HG03457 (cell line): ENCODE data around the gene CABLES2.

Experiments used
- ATAC-seq: cut with Tn5 transposase; IDR thresholded peaks from one replicate; pipeline ENCODE4 v1.9.1; 2021; ENCODE audit warnings: moderate number of reproducible peaks; ENCODE audit not compliant: unreplicated experiment

CABLES2 gene

DNA sequence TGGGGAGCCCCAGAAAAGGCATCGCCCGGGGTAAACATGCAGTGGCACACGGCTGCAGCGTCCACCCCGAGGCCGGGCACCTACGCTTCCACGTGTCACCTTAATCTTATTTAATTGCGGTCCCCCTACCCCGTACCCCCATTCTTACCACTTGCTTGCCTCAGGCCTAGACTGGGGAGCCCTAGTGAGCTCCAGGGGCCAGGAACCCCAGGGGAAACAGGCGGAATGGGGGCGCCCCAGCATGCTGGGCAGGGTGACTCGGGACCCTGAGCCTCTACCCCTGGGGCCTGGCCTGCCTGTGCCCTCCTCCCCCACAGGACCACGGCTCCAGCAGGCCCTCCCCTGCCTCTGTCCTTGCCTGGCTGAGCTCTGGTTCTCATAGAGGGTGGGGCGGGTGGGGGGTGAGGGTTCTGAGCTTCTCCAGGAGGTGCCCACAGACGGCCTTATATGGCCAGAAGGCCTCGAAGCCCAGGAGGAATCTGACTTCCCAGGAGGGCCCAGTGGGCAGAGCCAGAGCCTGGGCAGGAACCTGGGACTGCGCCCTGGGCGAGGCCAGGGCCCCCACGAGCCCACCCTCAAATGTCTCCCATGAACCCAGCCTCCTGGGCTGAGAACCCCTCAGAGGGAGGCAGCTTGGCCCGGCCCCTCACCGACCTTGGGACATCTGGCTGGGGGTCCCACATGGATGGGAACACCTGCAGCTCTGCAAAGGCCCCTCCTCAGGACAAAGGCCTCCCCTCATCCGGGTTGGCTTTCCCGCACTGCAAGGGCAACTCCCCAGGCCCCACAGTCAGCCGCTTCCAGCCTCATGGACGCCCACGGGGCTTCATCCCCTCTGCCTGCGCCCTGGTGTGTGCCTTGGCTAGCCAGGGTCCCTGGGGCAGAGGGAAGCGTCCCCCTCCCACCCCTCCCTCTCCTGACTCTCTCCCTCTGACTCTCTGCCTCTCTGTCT, 34.8 kb downstream of the CABLES2 start:
- no peak for ATAC-seq

DNA sequence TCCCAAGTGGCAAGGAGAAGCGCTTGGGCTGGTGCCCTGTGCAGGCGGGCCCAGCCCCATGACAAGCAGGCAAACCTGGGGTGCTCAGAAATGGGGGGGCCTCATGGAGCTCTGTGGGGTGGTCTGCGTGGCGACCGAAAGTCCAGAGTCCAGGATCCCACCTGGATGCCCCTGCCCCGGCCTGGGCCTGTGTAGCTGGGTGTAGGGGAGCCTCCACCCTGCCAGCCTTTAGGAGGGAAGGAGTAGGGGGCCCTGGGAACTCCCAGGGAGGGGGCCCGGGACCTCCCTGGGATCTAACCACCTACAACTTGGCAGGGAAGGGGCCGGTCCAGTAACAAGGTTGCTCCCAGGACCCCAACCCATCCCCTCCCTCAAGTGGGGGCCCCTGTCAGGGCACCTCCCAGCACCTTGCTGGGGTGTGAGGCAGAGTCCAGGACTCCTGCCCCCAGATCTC, 35.5 kb downstream of the CABLES2 start:
- ATAC-seq: no peak

DNA sequence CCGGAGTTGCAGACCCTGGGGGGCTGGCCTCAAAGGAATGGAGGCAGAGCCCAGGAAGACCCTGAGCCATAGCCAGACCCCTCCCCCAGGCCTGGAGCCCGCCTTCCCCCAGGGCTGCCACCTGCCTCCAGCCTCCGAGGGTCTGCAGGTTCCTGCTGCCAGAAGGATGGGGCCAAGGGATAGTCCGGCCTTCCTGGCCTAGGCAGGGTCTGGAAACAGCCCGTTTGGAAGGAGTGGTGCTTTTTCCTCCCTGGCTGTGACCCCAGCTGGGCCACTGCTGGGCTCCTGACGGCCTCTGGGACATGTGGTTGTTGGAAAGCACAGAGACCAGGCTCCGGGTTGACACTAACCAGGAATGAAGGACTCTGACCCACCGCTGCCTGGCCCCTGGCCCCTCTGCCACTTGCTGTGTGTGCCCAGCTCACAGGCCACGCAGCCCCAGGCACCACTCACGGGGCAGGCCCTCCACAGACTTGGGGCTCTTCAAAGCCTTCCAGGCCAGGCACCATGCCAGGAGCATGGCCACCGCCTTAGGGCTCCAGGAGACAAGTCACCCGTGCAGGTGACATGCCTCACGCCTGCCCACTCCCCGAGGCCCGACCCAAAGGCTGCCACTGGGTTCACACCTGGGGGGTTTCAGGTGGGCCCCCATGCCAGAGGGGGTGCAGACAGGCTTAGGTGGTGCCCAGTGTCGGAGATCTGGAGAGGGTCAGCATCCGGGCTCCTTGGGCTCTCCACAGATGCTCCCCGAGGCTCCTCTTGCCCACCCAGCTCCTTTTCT, 36.1 kb downstream of the CABLES2 start:
- no peak for ATAC-seq

DNA sequence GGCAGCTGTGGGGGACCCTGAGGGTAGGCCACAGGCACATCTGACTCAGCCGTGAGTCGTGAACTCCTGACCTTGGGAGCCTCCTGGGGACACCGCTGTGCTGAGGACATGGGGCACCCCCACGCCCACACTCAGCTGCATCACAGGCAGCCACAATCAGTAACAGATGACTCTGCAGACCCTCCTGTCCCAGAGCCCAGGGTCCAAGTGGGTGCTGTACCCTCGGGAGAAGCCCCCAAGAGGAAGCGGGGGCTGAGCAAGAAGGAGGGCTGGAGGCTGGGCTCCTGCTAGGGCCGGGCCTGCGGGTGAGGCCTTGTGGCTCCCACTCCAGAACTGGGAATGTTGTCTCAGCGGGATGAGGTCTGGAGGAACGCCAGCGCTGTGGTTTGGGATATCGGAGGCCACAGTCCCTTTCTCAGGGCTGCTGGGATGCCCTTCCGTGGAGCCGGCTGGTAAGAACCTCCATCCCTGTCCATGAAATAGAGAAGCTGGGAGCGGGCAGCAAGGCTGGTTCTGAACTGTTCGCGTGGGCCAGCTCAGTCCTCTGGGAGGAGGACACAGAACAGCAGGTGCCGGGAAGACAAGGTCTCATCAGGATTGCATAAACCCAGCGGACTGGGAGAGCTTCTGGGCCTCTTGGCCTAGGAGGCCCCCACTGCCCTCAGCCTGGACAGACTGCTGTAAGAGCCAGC, 36.8 kb downstream of the CABLES2 start:
- no peak for ATAC-seq

DNA sequence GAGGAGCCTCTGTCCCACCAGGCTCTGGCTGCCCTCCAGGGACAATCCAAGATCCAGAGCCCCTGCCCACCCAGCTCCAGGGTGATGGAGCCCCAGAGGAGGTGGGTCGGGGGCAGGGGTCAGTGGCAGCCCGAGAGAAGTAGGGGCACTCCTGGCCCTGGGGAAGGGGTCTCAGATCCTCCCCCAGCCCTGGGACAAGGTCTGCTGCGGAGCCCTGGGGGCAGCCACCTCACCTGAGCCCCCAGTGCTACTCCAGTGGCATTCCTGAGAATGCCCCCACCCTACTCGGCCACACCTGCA, 37.3 kb downstream of the CABLES2 start:
- ATAC-seq: no peak

DNA sequence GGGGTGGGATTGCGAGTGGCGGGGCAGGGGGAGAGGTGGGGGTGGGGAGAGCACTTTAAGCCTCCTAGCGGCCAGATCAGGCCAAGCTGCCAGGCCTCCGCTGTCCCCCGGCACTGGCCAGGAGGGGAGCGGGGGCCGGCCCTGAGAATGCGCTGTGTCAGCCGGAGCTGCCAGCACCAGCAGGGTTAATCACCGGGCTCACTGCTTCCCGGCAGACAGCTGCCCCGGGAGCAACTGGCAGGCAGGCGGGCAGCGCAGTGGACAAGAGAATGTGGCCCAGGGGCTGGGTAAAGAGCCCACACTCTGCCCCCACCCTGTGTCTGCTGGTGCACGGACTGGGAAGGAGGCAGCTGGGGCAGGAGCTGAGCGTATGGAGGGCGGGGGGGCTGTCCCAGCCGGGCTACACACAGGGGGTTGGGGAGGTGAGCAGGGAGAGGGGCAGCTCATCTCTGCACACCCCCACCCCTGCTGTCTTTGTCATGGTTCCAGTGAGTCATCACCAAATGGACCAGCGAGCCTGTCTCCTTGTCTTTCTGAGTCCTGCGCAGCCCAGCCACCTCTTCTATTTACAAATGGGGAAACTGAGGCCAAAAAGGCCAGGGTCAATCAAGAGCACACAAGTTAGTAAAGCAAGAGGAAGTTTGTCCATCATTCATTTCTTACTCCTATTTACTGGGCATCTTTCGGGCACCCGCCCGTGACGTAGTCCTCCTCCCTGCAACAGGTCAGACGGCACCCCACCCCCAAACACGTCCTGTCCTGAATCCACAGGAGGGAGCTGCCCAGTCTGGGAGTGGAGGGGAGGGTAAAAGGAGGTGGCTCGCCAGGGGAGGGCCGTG, 37.9 kb downstream of the CABLES2 start:
- ATAC-seq: no peak

DNA sequence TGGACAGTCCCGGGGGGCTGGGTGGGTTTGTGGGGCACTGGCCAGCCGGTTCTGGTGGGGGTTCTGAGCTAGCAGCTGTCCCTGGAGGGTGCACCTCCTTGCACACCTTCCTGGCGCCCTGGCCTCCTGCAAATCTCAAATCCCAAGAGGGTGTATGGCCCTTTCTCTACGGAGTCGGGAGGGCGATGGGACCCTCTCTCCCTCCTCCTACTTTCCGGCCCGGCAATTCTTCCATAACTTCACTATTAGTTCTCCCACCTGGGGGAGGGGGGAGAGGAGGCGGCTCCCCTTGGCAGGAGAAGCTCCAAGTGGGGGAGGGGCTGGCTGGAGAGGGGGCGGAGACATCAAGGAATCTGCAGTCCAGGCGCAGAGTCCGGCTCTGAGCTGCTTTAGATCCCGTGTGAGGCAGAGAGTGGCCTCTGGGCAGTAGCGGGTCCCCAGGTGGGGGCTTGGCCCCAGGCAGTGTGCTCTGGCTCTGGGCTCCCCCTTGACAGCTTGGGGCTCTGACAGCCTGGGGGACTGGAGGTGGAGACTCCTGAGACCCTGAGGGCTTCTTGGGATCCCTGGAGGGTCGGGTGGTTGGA, 38.6 kb downstream of the CABLES2 start:
- ATAC-seq: no peak

DNA sequence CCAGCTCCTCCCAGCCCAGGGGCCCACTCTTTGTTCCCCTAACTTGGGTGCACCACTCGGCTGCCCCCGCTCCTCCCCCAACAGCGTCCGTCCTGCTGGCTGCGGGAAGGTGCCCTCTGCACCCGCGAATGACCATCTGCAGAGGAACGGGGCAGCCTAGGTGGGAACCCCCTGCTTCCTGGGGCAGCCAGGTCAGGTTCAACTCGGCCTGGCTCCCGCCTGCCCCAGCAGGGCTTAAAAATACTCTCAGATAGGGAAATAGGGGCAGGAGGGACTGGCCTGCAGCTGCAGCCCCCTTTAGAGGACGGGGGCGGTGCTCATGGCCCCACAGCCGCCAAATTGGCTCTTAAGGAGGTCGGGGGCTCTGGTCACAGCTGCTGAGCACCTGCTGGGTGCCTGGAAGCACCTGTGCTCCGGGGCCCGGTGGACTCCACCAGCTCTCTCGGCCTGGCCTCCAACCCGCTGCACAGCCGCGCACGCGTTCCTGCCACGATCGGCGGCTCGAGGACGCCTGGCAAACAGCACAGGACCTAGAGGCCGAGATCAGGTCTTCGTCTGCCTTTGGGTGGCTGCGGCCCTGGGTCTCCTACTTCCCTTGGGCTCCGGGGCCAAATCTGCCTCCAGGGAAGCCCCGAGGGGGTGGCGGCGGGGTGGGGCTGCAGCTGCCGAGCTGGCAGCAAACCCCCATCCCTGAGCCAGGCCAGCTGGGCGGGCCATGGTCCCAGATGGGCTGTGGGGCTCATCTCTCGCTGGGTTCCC, 39.3 kb downstream of the CABLES2 start:
- no peak for ATAC-seq

DNA sequence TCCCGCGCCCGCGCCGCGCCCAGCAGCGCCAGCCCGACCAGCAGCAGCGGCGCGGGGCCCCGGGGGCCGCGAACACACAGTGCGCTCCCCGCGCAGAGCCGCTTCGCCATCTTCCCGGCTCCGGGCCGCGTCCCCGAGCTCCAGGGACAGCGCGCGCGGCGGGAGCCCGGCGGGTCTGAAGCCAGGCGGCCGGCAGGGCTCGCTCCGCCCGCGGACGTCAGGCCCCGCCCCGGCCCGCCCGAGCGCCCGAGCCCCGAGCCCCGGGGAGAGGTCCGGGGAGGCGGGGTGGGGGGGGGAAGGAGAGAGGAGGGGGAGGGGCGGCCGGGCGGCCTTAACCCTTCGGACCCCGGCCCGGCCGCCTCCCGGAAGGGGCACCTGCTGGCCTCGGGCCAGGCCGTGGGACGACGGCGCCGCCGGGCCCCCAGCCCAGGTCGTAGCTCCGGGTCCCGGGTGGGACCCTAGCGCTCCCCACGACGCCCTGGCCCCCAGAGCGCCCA, 39.9 kb downstream of the CABLES2 start, which contains the start of gene LAMA5:
Gene LAMA5, minus strand, starts transcription at position 177 of the 497 bp plus-strand sequence. Its CDS starts 67 bp downstream, at position 110.
- ATAC-seq: no peak

DNA sequence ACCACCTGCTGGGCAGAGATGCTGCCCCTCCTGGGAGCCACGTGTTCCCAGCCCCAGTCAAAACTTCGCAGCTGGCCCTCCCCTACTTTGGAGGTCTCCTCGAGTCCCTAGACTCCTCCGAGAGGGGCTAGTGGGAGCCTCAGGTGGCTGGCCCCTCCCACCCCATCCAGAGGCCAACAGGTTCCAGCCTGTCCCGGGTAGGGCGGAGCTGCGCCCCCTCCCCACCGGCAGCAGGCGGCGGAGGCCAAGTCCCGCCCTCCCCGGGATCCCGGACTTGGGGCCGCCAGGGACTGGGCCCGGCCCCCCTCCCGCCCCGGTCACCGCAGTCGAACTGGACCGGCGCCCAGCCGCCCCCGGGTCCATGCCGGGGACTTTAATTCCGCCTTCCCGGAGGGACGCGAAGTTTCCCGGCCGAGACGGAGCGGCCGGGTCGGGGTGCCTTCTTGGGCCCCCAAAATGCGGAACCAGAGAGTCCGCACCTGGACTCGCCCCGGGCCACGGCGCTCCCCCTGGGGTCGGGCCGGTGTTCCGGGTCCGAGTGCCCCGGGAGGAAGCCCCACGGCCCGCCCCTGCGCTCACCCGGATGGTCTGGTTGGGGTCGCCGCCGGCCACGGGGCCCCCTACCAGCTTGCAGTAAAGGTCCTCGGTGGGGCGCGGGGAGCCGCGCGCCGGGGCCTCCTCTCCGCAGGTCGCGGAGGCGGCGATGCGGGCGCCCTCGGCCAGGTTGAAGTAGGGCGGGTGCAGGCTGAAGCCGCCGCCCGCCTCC, 40.5 kb downstream of the CABLES2 start:
- ATAC-seq: no peak

DNA sequence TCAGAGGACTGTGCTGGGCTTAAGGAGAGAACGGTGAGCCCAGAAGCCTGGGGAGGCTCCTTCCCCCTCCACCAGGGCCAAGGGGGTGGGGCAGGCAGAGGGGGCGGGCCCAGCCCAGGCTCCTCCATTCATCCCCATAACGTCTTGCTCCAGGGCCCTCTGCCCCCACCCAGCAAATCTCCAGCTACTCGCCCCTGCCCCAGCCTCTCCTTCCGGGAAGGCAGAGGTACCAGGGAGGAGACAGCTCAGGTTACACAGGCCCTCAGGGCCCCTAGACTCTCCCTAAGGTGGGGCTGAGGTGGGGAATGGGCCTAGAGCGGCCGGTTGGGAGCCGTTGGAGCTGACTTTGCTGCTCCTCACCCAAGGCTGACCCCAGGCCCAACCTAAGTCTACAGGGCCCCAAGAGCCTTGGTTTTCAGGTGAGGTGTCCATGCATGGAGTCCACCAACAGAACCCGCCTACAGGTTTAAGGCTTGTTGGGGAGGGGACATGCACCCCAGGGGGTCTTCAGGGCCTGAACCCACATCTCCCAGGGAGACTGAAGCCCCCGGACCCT, 41.2 kb downstream of the CABLES2 start:
- no peak for ATAC-seq

DNA sequence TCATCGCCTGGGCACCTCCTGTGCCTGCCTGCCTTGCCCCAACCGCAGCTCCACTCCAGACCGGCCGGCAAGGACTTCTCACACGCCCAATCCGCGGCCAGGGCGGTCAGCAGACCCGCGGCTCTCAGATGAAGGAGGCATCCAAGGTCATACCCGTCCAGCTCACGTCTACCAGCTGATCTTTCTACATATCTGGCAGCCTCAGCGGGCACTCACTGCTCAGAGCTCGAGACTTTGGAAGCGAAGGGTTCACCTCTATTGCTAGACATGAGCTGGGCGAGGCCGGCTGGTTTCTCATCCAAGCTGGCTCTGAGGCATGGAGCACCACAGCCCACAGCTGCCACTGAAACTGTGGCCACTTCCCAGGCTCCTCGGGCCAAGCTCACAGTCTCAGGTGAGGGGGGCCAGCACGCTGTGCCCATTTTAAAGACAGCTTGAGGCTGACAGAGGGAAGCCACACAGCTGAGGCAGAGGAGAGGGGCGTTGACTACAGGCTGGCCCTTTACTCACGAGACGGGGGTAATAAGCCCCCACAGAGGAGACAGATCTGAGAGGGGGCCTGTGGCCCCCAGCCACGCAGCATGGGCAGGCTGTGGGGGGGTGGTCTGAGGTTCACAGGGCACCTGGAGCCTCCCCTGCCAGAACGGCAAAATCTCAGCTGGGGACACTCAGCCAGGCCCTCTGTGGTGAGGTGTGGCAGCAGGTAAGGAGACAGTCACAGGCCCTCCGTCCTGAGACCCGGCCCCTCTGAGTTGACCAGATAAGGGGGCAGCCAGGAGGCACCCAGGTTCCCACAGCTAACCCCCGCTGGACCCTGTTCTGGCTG, 42.0 kb downstream of the CABLES2 start:
- no peak for ATAC-seq

DNA sequence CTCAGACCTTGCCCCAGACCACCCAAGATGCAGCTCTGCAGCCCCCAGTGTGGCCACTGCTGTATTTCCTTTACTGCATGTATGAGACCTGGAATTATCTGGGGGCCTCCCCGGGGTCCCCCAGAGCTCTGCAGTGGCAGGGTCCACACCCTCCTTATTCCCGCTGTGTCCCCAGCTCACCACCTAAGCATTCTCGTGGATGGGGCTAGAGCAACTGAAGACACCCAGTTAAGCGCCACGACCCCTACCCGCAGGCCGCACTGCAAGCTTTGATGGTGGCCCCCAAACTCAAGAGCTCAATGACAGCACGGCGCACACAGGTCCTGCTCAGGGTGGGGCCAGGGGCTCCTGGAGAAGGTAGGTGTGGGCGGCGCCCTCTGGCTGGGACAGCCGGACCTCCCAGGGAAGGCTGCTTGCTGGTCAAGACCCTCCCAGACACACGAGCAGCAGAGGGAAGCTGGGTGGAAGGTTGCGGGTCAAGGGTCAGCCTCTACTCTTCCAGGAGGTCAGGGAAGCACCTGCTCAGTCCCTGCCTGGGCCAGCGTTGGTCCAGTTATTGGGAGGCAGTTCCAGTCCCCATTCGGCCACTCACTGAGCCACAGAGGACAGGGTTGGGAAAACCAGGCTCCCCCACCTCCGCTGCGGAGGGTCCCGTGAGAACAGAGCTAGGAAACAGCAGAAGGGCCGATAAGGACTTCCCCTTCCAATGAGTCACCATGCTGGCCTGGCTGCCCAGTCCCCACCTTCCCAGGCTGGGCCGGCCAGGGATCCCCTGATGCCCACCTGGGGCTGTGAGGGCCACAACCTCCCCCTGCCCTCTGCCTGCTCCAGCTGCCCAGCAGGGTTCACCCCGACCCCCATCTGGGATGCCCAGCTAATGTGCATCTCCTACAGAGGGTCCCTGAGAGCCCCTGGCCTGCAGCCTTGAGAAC, 42.9 kb downstream of the CABLES2 start:
- ATAC-seq: no peak

DNA sequence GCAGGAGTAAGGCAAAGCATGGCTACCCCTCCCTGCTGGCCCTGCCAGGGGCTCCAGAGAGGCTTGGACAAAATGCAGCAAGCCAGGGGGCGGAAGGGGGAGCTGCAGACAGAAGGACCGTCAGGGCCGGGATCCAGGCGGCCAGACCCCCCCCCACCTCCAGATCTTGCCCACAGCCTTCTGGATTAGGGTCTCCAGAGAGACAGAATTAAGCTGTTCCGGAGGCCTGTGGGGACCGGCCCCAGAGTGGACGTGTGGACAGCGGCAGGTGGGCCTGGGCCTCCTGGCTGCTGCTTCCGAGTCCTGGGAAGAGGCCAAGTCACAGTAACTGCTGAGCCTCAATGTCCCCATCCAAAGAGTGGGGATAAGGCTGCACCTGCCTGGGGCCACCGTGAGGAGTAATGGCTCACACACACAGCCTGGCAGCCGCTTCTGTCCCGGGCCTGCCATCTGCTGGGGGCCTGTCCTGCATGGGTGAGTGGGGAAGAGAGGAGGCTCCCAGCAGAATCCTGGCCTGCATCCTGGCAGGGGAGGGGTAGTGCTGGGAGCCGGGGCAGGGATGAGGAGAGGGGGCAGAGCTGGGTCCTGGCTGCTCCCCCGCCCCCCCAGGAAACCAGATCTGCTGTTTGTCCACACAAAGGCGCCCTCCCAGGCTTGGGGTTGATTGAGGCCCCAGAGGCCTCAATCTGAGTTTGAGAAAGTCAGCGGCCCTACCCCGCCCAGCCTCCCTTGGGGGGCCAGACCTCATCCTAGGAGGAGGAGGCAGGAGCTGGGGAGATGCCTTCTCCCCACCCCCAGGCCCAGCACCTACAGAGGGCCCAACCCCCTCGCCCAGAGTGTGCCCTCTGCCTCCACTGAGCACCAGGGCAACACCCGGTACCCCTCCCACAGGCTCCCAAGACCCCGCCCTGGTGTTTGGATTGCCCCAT, 43.8 kb downstream of the CABLES2 start:
- no peak for ATAC-seq

DNA sequence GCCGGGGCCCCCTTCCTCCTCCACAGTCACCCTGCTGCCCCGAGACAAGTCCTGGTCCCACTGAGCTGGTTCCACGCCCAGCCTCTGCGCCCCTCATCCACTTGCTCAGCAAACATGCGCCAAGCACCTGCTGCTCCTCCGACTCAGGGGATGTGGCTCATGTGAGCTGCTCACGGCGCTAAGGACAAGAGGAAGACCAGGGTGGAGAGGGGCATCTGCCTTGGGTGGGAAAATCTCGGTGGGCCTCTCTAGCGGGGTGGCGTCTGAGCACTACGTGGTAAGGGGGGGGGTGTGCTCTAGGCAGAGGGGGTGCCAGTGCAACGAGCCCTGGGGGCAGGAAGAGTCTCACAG, 44.5 kb downstream of the CABLES2 start:
- ATAC-seq: no peak
